HG02678 (cell line): ENCODE data around the gene HNRNPA3.
"Not testable (repeated sequence)": the region's sequence is repeated elsewhere in the genome, so short reads cannot be mapped to it uniquely, and the experiment has no call there.

ENCODE experiments used
- ATAC-seq: cut with Tn5 transposase; IDR thresholded peaks from one replicate; pipeline ENCODE4 v1.9.1; 2021; ENCODE audit warnings: mild to moderate bottlenecking, moderate library complexity; ENCODE audit not compliant: unreplicated experiment

Gene HNRNPA3

DNA sequence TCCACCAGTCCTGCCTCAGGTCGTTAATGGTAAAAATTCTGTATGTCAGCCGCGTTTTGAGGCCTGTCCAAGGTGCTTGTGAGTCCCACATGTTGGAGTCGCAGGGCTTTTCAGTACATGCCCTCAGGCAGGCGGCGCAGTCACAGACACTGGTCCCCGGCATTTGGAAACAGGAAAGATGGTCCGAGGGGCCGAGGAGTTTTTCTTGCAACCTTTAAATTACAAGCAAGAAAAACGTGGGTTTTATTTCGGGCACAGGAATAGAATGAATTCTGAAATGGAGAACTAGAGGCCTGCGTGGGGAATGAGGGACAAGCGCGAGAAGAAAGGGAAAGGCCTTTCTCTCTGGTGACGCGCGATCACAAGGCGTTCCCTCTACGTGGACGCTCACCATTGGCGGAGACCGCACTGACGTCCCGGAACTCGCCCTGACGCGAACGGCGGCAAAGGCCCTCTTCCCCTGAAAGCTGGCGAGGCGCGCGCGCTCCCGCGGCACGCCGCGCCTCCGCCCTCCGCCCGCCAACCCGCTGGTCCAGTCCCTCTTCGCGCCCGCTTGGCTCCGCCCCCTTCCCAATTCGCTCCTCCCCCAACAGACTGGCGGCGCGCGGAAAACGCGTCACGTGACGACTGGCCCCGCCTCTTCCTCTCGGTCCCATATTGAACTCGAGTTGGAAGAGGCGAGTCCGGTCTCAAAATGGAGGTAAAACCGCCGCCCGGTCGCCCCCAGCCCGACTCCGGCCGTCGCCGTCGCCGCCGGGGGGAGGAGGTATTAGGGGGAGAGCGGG lies at the start of gene HNRNPA3:
TSS of gene HNRNPA3 (plus strand) at position 689 of the 785 bp plus-strand sequence. CDS start at position 695, 6 bp downstream.
- ATAC-seq, result peak; percentile 88

DNA sequence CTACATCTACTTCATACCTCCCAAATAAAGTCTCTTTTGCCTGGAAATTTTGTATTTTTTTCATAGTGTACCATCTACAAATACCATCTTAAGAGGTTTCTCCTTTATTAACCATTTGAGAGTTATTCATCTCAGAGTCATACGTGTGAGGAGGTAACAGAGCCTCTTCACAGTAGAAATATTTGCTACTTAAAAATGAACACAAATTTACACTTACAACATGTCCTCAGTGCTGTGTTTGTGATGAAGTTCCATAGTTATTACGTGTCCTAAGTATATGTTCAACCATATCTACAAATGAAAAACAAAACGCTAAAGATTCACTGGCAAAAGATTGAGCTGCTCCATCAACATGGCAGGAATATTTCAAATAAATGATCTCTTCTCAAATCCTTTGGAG lies 48.5 kb upstream of the HNRNPA3 start:
- ATAC-seq, result no peak

DNA sequence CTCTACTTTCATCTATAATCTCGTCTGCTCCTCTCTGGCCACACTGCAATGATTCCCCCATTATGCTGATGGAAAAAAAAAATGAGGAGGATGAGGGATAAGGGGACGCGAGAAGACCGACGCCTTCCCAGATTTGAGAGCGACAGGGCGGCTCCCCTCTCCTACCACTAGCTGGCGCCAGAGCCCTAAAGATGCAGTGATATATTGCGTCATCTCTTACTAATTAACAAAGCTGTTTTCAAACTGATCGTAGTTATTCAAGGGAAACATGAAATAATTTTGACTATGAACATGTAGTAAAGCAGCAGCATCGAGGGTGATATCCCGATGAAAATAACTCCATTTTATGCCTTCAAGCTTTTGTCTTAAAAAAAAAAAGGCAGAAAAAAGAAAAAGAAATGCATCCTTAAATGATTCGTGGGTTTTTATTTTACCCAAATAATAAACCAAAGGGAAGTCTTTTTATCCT lies 48.0 kb upstream of the HNRNPA3 start:
- peak; percentile 66 for ATAC-seq

DNA sequence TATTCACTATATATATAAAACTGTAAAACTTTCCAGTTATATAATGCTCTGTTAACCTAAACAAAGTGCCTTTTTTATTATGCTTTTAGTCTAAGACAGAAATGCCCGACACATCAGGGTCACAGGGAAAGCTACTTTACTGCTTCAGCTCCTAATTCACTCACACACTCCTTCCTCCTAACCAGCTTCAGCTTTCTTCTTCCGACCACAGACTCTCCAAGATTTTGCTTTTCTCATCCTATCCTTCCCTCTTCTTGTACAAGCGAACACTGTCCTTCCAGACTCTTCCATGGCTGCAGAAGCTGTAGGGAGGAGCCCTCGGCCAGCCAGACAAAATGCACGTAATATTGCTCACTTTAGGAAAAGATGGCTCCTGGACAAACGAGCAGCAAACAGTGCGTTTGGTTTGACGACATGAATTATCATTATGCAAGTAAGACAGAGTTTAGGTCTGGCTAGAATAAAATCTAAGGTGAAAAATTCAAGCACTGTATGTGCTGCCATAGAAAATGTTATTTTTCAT lies 47.5 kb upstream of the HNRNPA3 start:
- no peak for ATAC-seq

DNA sequence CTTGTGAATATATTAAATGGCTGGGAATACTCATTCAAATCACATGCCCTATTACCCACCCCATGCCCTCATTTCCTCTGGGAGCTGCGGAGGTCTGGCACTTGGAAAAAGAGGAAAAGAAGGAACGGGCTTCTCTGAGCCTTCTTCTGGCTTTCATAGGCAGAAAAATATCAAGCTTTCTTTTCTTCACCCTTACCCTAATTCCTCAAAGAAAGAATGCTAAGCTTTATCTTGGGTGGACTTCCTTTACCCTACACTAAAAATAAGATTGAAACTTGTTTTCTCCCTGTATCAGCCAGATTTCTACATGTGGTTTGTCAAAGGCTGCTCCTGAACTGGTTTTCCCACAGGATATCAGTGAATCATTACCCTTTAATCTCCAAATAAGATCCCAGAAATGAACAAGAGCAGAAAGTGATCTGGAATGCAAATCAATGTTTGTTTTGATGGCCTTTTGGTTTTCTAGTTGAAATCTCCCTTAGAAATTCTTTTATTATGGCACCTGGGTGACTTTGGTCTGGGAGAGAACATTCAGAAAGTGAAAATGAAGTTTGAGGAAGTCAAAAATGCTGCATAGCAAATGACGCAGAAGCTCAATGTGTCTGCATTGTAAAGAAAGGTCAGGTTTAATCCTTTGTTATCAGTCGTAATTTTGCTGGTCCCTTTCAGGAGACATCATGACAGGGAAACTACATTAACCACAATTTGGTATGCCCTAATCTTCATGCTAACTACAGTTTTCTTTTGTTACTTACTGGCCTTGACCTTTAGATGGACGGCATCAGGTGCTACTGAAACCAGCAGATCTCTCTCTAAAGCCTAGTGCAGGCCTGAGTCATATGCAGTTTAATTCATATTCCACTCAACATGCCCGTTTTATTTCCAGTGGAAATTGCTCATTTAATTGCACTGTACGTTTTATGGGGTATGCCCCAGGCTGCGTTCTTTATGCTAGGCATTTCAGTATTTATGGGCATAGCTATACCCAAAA lies 46.6 kb upstream of the HNRNPA3 start:
- peak; percentile 53 for ATAC-seq

DNA sequence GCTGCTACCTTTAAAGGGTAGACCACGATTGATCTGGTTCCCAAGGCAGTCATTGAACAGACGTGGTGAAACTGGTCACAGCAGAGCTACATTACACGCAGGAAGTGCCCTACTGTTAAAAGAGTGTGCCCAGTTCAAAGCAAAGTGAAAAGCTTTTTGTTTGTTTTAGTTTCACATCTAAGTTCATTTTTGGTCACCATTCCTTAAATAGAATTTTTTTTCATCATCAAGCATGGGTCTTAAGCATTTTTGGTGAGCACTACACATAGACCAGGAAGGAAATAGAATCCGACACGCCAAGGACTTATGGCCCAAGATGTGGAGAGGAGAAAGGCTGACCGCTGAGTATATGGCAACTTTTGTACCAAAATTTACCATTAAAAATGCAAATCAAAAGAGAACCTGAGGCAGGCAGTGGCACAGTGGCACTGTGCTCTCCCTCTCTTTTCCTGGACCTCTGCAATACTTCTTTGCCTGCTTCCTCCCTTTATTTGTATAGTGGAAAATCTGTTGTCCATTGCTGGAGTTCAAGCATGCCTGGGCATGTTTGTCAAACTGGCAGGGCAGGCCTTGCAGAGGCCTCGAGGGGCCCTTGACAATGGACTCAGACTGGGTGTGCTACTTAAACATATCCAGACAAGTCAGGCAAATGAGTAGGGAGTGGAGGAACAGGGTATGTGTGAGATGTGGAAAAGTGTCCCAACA lies 42.6 kb upstream of the HNRNPA3 start:
- ATAC-seq, result peak; percentile 55

DNA sequence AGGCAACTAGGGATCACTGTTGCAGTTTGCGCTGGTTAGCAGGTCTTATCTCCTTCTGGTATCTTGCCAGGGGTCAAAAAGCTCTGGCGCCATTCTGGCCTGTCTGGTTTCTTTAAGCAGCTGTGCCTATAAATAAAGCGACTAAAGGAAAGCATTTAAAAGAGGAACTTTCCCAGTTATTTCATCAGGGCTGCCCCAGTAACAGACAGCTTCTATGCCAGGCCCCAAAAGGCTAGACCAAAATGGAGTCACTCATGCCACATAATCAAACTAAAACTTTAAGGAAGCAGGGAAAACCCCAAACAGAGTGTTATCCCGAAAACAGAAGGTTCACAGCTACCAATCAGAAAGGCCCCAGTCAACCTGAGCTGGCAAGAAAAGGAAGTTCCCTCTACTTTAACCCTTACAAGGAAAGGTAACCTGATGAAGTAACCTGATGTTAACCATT lies 41.2 kb upstream of the HNRNPA3 start:
- no peak for ATAC-seq

DNA sequence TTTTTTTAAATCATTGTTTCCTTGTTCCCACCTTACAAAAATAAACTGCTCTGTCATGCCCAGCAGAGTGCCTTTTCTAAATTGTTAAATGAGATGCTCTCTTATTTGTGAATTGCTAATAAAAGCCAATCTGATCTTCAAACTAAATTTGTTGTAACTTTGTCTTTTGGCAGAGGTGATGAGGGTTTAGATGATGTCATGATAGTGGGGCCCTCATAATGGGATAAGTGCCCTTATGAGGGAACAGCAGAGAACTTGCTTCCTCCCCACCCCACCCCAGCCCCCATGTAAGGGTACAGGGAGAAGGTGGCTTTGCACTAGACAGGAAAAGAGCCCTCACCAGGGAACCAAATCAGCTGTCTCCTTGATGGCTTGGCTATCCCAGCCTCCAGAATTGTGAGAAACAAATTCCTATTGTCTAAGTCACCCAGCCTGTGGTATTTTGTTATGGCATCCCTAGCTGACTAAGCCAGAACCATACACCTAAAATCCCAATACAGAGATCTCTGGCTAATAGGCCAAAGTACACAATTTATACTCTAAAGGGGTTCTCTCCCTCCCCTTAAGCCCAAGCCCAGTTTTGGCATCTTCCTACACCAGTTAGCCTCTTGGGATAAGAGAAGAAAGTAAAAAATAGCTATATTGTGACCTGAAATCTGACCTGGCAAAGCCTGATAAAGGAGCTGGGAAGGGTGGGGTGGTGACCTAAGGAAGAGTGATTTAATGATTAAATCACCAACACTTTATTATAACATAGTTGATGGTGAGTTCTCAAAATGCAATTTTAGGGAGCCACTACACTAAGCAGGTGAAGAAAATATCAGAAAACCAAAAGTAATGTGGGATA lies 40.3 kb upstream of the HNRNPA3 start:
- no peak for ATAC-seq

DNA sequence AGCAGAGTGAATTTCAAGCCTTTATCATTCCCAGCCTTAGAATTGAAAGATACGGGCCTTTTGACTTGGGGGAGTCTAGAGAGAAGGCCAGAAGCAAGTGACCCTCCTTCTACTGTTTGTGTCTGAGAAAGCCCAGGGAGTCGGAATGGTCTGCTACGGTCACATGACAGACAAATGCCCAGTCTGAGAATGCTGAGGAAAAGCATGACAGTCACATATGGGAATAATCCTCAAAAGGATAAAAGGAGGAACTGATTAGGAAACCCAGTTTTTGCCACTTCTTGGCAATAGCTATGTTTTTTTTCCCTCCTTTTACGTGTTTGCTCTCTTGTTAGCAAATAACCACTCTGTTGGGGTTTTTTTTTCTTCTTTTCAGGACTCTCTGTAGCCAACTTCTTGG lies 38.1 kb upstream of the HNRNPA3 start:
- ATAC-seq, result no peak

DNA sequence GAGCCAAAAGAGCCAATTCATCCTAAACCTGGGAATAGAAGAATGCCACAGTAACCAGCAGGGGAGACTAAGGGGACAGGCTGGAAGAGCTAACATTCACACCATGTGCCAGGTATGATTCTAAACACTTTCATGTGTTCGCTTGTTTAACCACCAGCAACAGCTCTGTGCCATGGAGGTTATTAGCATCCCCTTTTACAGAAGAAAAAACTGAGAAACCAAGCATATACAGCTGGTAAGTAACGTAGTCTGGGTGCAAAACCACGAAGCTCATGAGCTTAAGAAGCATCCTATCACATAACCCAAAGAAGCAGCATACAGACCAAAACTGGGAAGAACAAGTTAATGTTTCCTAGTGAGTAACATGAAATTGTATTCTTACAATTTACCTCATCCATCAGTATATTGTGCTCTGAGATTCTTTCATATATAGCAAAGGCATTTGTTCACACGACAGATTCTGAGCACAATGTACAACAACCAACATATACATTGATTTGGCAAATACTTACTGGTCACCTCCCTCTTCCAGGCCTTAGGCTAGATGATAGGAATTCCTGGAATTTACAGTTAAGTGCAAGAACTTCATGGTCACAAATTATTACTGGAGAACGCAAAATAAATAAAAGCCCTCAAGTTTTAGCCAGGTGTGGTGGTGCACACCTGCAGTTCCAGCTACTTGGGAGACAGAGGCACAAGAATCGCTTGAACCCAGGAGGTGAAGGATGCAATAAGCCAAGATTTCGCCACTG lies 36.5 kb upstream of the HNRNPA3 start:
- no peak for ATAC-seq

DNA sequence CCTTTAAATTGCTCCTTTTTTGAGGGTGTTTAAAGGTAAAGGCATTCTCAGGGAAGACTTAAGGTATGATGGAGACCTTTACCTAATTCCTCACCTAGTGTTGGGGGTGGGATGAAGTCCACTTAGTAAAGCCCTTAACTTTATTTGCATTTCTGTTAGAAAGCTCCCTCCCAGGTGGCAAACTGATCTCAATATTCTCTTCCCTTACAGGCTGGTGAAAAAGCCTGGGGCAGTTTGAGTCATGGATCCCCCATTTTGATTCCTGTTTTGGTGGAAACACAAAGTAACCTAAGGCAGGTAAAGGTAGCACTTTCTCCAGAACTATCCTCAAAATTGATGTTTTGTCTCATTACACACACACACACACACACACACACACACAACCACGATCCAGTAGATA lies 33.8 kb upstream of the HNRNPA3 start:
- no peak for ATAC-seq

DNA sequence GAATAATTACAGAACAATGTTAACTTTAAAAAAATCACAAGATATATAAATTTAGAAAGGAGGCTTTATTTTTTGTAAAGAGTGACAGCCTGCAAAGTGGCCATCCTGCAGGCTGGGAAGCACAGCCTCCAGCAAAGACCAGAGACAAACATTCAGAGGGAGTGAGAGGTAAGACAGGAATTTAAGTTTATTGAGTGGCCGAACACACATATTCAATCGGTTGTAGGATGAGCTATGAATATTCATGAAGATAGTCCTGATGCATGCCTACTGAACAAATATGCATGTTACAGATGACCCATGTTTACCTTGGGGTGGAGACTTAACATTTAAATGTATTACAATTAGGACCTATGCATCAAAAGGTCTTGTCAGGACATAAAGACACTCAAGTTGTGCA lies 33.4 kb upstream of the HNRNPA3 start:
- ATAC-seq, result no peak

DNA sequence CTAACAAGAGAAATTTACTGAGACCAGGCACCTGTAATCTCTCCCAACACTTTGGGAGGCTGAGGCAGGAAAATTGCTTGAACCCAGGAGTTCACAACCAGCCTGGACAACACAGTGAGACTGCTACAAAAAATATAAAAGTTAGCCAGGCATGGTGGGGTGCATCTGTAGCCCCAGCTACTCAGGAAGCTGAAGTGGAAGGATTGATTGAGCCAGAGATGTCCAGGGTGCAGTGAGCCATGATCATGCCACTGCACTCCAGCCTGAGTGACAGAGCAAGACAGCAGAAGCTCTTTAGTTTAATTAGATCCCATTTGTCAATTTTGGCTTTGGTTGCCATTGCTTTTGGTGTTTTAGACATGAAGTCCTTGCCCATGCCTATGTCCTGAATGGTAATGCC lies 32.9 kb upstream of the HNRNPA3 start:
- not testable (repeated sequence) for ATAC-seq

DNA sequence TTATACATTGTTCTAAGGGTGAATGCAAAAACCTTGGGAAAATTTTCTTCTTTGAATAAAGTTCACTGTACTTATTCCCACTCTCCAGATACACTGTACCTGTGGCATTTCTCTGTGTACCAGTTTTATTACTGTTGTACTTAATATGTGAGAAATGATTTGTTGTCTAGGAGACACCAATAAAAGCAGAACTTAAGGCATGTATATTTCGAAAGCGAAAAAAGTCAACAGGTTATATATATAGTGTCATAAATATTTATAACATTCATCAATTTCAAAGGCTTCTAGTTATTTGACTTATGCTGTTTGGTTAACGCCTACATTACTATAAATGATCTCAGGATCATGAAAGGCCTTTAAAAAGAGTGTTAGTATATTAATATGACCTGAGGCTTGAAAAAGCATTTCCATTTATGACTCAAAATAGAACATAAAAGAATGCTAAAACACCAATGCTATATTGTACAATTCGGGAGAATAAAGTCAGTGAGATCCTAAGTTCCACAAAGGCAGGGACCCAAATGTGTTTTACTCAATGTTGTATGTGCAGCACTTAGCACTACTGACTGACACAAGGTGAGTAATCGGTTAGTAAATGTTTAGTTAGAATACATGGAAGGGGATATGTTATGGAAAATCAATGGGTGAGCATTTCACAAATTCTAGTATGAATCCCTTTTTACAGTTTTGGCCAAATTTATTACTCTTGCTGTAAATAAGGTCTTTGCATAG lies 32.2 kb upstream of the HNRNPA3 start:
- no peak for ATAC-seq

DNA sequence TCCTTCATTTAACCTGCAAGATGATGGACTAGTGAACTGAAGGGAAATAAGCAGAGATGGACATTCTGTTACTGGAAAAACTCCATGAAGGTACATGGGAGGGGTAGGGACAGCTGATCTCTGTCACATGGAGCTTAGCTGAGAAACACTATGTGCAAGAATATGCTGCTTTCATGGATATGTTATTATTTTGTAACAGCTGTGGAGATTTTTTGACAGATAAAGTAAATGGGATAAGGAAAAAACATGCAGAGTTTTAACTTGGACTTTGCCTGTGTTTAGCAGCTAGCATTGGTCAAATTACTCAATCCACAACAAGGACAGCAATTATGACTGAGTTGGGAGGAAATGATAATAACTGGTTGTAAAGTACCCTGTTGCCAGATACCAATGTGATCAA lies 28.7 kb upstream of the HNRNPA3 start:
- no peak for ATAC-seq

DNA sequence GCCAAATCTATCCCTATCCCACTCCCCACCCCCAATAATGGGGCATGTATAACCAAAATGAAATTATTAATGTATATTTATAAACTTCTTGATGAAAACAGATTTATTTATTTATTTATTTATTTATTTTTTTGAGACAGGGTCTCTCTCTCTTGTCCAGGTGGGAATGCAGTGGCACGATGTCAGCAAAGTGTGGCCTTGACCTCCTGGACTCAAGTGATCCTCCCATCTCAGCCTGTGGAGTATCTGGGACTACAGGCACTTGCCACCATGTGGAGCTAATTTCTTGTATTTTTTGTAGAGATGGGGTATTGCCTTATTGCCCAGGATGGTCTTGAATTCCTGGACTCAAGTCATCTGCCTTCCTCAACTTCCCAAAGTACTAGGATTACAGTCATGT lies 28.0 kb upstream of the HNRNPA3 start:
- no peak for ATAC-seq

DNA sequence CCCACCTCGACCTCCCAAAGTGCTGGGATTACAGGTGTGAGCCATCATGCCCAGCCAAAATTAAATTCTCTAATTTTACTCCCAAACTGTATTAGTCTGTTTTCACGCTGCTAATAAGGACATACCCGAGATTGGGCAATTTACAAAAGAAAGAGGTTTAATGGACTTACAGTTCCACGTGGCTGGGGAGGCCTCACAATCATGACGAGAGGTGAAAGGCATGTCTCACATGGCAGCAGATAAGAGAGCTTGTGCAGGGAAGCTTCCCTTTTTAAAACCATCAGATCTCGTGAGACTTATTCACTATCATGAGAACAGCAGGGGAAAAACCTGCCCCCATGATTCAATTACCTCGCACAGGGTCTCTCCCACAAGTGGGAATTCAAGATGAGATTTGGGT lies 26.6 kb upstream of the HNRNPA3 start:
- not testable (repeated sequence) for ATAC-seq

DNA sequence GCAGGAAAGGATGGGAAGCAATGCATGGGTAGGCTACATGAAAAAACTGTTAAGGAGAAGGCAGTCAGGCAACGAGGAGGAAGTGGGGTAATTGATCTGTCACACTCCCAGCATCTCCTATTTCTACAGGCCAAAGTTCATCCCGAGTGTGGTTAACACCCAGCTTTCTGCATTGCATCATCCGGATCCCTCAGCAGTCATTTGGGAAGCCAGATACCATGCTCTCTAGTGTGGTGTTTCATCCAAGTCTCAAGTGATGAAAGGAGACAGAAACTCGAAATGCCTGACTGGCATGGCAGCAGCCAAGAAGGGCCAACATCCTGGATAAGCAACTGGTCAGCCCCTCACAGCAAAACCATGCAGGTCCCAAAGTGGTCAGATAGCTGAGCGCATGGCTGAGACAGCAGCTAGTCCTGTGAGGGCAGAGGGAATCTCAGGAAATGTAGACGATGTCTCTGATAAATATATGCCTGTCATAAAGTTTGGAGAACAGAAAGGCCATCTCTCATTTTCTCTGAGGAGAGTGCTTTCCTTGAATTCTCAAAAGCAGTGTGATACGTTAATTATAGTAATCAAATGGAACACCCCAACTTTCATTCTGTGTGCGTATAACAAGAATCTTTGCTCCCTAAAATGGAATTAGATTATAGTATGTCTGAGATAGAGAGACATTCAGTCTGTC lies 24.8 kb upstream of the HNRNPA3 start:
- no peak for ATAC-seq
